Fibroblast of upper back skin (primary cell): Measurements from ENCODE around the gene KRTAP10-6.
"Not testable (repeated sequence)": the region's sequence is repeated elsewhere in the genome, so short reads cannot be mapped to it uniquely, and the experiment has no call there.

Experiments
- DNase-seq: peaks from one replicate; pipeline ENCODE4 v3.0.0-alpha.2; 2013

The KRTAP10-6 gene

GRCh38 chr21:44575307-44576024 is 16.8 kb downstream of the KRTAP10-6 start:
- no peak for DNase-seq

- DNase-seq: no peak
These were observed 17.6 kb downstream of the KRTAP10-6 start for GRCh38 chr21:44574457-44575306.

- DNase-seq: not testable (repeated sequence)
These were observed 18.5 kb downstream of the KRTAP10-6 start, which contains the start of gene KRTAP10-4 for GRCh38 chr21:44573630-44574456. KRTAP10-4 (plus strand) TSS chr21:44573729; CDS start chr21:44573759, 30 bp downstream.

GRCh38 chr21:44572959-44573583 is 19.2 kb downstream of the KRTAP10-6 start:
- no peak for DNase-seq

DNA sequence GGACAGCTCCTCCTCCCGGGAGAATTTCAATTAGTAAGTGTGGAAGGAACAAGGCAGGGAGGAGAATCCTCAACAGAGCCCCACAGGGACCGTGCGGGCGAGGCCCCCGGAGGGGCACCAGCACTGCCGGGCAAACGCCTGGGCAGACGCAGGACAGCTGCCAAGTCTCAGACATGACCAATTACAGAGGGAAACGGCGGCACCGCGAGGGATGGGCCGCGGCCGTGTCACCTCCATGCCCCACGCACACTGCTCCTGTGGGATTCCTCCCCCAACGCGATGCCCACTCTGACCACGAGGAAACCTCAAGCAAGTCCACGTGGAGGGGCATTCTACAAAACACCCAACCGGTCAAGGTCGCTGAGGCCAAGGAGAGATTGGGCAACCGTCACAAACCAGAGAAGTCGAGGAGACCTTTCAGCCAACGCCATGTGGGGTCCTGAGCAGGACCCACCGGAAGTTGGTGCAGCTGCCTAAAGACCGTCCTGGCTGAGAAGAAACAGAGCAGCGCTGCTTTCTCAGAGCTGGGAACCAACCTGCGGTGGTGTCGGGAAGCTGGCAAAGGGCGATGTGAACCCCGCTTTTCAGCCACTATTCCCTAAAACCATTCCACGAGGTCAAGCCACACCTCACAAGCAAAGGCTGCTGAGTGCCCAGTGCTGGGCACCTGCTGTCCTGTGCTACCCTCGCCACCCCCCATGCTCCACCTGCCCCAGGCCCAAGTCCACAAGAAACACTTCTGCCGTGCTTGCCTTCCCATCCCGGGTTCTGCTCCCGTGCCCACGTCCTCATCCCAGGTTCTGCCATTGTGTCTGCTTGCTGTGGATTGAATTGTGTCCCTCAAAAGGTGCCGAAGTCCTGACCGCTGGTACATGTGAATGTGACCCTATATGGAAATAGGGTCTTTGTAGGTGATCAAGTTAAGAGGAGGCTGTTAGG is 20.2 kb downstream of the KRTAP10-6 start:
- no peak for DNase-seq

GRCh38 chr21:44571296-44571695 is 21.0 kb downstream of the KRTAP10-6 start:
- no peak for DNase-seq

- DNase-seq: no peak
These were observed 22.3 kb downstream of the KRTAP10-6 start for GRCh38 chr21:44569861-44570517.

DNA sequence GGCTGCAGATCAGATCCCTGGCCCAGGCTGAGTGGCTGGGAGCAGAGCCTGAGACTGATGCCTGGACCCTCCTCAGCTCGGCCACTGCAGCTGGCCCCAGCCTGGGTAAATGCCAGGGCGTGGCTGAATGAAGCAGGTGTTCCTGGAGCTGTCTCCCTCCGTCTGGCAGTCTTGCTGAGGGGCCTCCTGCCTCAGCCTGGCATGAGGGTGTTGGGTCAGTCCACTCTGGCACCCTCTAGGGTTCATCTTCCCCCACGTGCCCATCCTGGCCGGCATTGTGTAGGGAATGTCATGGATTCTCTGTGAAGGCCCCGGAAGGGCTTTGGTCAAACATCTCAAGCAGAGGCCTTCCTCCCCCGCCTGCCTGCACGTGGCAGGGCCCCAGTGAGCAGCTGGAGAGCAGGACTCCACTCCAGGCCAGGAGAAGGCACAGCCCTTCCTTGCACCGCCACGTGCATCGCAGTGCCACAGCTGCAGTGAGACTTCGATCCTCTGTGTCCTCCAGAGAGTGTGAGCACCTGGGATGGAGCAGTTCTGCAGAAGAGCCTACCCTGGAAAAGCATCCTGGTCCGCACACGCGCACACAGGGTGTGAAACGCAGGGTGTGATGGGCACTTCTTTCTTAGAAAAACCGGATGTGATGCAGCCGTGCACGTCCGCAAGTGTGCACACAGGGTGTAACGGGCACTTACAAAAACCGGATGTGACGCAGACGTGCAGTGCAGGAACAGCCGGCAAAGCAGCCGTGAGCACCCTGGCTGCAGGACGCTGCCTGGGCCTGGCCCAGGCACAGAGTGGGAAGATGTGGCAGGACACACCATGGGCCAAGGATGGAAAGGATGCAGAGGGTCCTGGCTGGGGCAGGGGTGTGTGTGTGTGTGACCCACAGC is 23.4 kb downstream of the KRTAP10-6 start:
- no peak for DNase-seq

- DNase-seq: no peak
These were observed 24.0 kb downstream of the KRTAP10-6 start for GRCh38 chr21:44568261-44568660.

DNA sequence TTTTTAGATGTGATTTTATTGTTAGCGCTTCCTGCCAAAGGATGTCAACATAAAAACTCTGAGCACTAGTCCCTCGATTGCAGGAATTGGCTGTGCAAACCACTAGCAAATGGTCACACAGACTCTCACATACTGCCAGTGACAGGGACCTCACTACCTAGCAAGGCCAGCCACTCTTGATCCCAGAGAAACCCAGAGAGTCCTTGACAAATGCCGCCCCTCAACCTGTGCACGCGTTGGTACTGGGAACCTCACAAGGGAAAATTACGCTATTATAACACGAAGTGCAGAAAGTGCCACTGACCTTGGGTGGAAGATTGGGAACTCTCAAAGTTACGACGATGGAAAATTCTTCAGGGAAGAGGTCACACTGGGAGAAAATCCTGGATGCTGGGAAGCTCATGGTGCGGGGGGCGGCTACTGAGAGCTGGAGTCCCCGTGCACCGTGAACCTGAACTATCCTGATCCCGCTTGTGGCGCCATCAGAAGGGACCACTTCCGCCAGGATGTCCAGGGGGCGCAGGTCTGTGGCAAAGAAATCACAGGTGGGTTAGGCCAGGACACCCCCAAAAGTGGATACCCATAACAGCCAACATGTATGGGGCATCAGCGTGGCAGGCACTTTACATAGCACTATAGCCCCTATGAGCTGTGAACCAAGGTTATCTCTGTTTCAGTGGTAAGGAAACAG is 24.7 kb downstream of the KRTAP10-6 start:
- no peak for DNase-seq

DNA sequence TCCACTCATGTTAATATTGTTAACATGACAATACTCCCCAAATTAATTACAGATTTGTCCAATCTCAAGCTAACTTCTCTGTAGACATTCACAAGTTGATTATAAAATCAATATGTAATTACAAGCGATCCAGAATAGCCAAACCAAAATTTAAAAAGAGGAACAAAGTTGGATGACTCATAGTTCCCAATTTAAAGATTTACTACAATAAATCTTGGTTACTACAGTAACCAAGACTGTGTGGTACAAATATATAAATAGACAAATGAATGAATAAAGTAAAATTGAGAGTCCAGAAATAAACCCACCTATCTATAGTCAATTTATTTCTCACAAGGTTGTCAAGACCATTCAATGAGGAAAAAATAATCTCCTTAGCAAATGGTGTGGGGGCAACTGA is 25.9 kb downstream of the KRTAP10-6 start:
- DNase-seq: no peak

GRCh38 chr21:44564886-44565598 is 27.3 kb downstream of the KRTAP10-6 start:
- DNase-seq: no peak

- DNase-seq: no peak
These were observed 28.2 kb downstream of the KRTAP10-6 start for GRCh38 chr21:44564099-44564498.

DNA sequence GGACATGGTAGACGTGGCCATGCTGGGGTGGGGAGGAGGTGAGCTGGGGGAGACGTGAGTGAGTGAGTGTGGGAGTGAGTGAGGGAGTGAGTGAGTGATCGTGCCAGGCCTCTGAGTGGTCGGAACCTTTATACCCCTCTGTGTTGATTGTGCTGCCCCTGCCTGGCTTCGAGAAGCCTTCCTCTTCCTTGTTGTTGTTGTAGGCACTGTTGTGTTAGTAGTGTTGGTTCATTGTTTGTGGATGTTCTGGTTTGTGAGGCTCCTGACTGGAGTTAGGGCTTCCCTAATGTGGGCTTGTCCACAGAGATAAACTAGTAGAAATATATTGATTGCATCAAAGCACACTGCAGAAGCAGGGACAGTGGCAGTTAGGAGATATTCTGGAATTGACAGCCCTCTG is 33.6 kb downstream of the KRTAP10-6 start, which contains the start of gene KRTAP10-3:
Gene KRTAP10-3 (minus strand): TSS at position 101 of the 400 bp plus-strand sequence. CDS start 80 bp downstream, at position 21.
- DNase-seq: no peak

DNA sequence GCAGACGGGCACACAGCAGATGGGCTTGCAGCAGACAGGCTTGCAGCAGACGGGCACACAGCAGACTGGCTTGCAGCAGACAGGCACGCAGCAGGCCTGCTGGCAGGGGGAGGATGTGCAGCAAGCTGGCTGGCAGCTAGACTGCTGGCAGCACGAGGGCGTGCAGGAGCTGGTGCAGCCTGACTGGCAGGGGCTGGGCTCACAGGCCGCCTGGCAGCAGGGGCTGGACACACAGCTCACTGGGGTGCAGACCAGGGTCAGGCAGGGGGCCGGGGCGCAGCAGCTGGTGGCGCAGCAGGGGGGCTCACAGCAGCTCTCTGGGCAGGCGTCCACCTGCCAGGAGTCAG is 34.0 kb downstream of the KRTAP10-6 start:
- not testable (repeated sequence) for DNase-seq

DNA sequence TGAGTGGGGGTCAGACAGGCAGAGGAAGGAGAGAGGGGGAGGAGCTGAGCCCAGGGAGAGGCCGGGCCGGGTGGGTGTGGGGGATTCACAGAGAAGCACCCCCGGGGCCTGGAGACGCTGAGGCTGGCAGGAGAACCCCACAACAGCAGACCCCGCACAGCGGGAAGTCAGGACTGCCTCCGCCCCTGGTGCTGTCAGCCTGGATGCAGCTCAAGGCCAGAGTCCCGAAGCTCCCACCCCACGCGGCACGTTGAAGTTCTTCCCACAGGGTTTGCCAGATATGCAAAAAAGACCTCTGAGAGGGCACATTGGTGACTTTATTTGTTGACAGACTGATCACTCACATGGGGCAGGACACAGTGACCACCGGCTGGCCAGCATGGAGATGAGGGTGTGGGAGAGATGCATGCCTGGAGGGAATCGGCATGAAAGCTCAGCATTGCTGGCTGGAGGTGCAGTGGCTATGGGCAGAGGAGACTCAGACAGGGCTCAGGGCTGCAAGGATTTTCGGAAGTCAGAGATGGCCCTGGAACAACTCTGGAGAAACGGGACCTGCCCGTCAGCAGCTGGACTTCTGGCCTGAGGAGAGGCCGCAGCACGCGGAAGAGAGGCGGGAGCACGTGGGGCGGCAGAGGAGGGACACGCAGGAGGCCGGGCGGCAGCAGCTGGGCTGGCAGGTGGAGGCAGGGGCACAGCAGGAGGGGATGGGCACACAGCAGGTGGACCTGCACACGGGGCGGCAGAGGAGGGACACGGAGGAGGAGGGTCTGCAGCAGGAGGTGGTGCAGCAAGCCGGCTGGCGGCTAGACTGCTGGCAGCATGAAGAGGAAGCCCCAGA is 34.6 kb downstream of the KRTAP10-6 start:
- DNase-seq: no peak

DNA sequence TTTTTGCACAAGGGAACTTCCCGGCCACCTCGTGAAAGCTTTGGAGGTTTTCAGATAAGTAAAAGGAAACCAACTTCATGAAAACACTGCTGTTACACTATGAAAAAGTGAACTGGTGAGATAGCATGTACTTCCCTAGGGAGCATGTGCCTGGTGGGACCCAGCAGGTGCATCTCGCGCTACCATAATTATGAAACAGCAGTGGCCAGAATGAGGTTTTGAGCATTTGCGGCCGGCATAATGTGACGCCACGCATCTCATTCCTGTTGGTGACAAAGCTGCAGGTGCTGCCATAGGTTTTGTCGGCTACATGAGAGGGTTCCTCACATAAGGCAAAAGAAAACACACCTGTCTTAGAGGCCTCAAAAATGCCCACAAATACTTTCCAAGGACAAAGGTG is 35.4 kb downstream of the KRTAP10-6 start:
- DNase-seq: no peak
